PC-9 (cell line): Measurements from ENCODE around the gene VPS35.

ENCODE experiments used
- EZH2 ChIP-seq: fragments of 200-600 bp; sonication (generic); IDR thresholded peaks from 2 replicates; pipeline ENCODE4 v1.8.0; 2017; ENCODE audit warnings: antibody characterized with exemption, low read depth
- TF ChIP-seq, protein P1 (sequence below): fragments of 200-600 bp; sonication (generic); conservative IDR thresholded peaks from 2 replicates; pipeline ENCODE4 v1.6.1; 2017; ENCODE audit warnings: mixed run types, antibody characterized with exemption, mild to moderate bottlenecking, moderate library complexity

DNA sequence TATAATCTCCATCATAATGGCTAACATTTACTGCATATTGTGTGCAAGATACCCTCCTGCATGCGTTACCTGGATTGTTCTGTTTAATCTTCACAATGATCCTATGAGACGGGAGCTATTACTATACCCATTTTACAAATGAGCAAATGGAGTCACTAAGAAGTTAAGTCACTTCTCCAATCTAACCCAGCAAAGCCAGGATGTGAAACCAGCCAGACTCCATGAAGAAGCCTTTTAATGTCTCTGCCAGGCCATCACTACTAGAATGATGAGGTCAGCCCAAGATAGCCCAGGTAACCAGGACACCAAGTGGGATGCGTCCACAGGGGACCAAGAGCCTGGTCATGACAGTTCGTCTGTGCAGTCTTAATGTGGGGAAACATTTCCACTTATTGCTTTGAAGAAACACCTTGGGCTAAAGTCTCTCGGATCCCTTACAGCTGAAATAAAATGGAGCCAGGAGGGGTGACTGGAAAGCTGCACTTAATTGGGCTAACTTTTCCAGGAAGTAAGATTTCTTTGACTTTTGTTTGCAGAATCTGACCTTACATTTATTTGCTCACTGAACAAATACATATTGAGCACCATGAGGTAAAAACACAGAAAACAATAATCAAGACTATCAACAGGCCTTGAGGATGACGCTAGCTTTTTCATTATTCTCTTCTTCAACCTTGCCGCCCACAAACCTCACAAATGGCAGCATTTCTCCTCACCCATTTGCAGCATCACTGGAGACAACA is 66.9 kb downstream of the VPS35 start:
- TF ChIP-seq, protein P1, sequence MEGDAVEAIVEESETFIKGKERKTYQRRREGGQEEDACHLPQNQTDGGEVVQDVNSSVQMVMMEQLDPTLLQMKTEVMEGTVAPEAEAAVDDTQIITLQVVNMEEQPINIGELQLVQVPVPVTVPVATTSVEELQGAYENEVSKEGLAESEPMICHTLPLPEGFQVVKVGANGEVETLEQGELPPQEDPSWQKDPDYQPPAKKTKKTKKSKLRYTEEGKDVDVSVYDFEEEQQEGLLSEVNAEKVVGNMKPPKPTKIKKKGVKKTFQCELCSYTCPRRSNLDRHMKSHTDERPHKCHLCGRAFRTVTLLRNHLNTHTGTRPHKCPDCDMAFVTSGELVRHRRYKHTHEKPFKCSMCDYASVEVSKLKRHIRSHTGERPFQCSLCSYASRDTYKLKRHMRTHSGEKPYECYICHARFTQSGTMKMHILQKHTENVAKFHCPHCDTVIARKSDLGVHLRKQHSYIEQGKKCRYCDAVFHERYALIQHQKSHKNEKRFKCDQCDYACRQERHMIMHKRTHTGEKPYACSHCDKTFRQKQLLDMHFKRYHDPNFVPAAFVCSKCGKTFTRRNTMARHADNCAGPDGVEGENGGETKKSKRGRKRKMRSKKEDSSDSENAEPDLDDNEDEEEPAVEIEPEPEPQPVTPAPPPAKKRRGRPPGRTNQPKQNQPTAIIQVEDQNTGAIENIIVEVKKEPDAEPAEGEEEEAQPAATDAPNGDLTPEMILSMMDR = no peak
- no peak for TF ChIP-seq EZH2
